Mononuclear cell (primary cell): ENCODE measurements around the gene AAR2. TPM values are rescaled to one million over a fixed set of nuclear protein-coding genes. Genes with fewer than 3 reads are reported as not detected.

ENCODE experiments used
- H3K27me3 ChIP-seq: 2 replicates; pipeline ENCODE4 v1.6.0; 2011; ENCODE audit warnings: low read length, control low read depth; ENCODE audit not compliant: insufficient read depth
- H3K4me1 ChIP-seq: 2 replicates; pipeline ENCODE4 v1.5.1; 2011; ENCODE audit warnings: mild to moderate bottlenecking, low read length, control low read depth; ENCODE audit not compliant: insufficient read depth
- H3K4me3 ChIP-seq: 2 replicates; pipeline ENCODE4 v1.5.1; 2011; ENCODE audit warnings: mild to moderate bottlenecking, low read length, moderate library complexity
- H3K9me3 ChIP-seq: 2 replicates; pipeline ENCODE4 v1.5.1; 2011; ENCODE audit warnings: low read depth, mild to moderate bottlenecking, control low read depth, low read length
- total RNA-seq: library from RNA; depleted of rRNA; stranded (reverse); fragments of >200 nt; gene quantifications from one replicate; pipeline ENCODE4 v1.2.3, GENCODE V29; 2012

AAR2 gene
- total RNA-seq, 1 donor = 34.2 TPM

DNA sequence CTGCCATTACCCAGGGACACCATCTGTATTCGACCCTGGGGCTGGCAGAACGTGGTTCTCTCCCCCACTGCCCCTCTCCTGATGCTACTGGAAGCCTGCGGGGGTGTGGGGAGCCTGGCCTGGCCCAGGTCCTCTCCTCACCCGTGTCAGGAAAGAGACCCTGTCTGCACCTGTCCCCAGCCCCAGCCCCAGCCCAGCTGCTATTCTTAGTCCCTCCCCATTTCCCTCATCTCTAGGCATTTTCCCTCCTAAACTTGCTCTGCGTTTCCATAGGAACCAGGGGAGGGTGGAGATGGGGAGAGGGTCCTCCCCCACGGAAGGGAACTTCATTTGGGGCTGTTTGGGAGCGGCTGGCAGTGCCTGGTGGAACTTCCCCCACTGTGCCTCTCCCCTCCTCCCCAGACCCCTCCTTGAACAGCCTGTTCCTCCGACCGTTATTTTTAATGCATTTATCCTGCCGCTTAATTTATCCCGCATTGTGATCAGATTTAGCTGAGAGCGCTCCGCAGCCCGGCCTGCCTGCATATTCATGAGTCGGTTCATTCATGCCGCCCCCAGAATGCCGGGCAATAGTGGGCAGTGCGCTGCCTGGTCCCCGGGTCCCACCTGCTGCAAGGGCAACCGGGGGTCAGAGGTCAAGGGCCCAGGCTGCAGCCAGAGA lies 38.0 kb downstream of the AAR2 start:
- H3K27me3 ChIP-seq = no peaks in the 10 kb centered on the region
- no peaks in the 10 kb centered on the region for H3K4me1 ChIP-seq
- no peaks in the 10 kb centered on the region for H3K9me3 ChIP-seq
- no peak overlapping the region for H3K4me3 ChIP-seq

DNA sequence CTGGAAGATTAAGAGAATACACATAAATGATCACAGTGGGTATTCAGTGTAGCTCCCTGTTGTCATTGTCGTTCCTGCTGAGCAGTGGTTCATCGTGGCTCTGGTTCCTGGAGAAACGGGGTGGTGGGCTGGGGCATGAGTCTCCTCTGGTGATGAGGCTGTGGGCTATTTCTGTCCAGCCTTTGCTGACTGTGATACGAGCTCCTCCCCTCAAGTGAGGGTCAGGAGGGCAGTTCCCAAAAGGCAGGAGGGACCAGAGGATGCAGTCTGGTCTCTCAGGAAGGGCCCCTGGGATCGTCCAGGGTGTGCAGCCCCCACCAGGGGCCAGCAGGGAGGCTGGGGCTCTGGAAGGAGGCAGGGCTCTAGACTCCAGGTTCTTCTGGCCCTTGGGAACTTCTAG lies 38.7 kb downstream of the AAR2 start:
- Histone ChIP-seq H3K4me3 (no peak overlapping the region), H3K27me3 (no peaks in the 10 kb centered on the region), H3K4me1 (no peaks in the 10 kb centered on the region), H3K9me3 (no peaks in the 10 kb centered on the region)

- Histone ChIP-seq H3K4me3 (no peak overlapping the region), H3K9me3 (no peaks in the 10 kb centered on the region), H3K4me1 (no peaks in the 10 kb centered on the region), H3K27me3 (no peaks in the 10 kb centered on the region)
Measured at GRCh38 chr20:36275441-36276189, 39.3 kb downstream of the AAR2 start.

GRCh38 chr20:36277546-36277945 lies 41.3 kb downstream of the AAR2 start:
- no peaks in the 10 kb centered on the region for H3K4me1 ChIP-seq
- H3K4me3 ChIP-seq = no peak overlapping the region
- H3K27me3 ChIP-seq = no peaks in the 10 kb centered on the region
- H3K9me3 ChIP-seq = no peaks in the 10 kb centered on the region

DNA sequence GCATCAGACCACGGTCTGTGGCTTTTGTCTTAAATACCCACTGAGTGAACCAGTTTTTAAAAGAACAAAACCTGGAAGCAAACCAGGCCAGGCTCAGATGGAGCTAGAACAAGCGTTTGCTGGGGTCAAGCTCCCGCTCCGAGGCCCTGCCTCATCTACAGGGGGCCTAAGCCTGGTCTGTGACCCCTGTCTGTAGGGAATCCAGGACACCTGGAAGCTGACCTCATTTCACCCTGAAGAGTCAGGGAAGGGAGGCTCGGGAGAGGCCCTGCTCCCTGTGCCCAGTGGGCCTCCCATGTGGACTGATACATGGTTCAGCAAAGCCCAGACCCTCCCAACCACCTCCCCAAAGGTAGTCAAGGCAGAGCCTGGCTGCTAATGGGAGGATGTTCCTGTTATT lies 43.1 kb downstream of the AAR2 start:
- Histone ChIP-seq H3K4me3 (no peak overlapping the region), H3K9me3 (no peaks in the 10 kb centered on the region), H3K27me3 (no peaks in the 10 kb centered on the region), H3K4me1 (no peaks in the 10 kb centered on the region)

DNA sequence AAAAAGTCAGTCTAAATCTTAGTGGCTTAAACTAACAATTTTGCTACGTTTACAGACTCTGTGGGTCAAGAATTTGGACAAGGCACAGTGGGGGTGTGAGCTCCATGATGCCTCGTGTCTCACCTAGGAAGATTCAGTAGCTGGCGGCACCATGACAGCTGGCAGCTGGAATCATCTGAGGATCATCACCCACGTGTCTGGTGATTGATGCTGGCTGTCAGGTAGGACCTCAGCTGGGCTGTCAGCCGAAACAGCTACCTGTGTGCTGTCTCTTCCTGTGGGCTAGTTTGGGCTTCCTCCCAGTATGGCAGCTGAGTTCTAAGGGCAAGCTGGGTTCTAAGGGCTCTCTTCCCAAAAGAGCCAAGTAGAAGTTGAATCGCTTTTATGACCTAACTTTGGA lies 43.5 kb downstream of the AAR2 start:
- Histone ChIP-seq H3K27me3 (no peaks in the 10 kb centered on the region), H3K4me3 (no peak overlapping the region), H3K4me1 (no peaks in the 10 kb centered on the region), H3K9me3 (no peaks in the 10 kb centered on the region)

DNA sequence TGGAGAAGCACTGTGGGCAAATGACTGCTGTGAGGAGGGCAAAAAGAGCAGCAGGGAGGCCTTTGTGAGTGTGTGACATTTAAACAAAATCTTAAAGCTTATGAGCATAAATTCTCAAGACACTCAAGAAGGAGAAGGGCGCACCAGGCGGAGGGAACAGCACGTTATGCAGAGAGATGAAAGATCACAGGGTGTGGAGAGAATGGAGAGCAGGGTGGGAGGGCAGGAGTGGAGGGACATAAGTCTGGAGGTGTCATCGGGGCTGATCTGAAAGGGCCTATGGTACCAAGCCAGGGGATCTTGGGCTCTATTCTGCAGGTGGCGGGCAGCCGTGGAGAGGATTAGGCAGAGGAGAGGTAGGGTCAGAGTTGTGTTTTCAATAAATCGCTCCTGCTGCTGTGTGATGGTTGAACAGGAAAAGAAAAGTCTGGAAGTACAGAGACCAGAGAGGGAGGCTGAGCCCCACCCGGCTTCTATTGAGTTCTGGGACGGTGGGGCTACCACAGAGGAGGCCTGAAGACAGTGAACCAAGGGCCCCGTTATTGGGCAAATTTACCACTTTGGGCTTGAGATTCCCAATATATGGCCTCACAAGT lies 45.6 kb downstream of the AAR2 start:
- Histone ChIP-seq H3K4me1 (no peaks in the 10 kb centered on the region), H3K27me3 (no peaks in the 10 kb centered on the region), H3K4me3 (no peak overlapping the region), H3K9me3 (no peaks in the 10 kb centered on the region)

DNA sequence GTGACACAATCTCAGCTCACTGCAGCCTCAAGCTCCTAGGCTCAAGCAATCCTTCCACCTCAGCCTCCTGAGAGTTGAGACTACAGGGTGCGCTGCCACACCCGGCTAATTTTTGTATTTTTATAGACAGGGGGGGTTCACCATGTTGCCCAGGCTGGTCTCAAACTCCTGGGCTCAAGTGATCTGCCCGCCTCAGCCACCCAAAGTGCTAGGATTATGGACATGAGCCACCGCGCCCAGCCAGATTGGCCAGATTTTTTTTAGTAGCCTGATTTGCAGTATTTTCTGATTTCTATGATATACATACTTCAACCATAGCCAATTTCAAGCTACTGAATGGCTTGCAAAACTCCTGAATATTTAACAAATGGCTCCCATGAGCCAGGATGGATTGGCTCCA lies 48.5 kb downstream of the AAR2 start:
- H3K4me1 ChIP-seq = no peaks in the 10 kb centered on the region
- no peaks in the 10 kb centered on the region for H3K9me3 ChIP-seq
- no peak overlapping the region for H3K4me3 ChIP-seq
- H3K27me3 ChIP-seq = peaks cover 12% of the 10 kb centered on the region

DNA sequence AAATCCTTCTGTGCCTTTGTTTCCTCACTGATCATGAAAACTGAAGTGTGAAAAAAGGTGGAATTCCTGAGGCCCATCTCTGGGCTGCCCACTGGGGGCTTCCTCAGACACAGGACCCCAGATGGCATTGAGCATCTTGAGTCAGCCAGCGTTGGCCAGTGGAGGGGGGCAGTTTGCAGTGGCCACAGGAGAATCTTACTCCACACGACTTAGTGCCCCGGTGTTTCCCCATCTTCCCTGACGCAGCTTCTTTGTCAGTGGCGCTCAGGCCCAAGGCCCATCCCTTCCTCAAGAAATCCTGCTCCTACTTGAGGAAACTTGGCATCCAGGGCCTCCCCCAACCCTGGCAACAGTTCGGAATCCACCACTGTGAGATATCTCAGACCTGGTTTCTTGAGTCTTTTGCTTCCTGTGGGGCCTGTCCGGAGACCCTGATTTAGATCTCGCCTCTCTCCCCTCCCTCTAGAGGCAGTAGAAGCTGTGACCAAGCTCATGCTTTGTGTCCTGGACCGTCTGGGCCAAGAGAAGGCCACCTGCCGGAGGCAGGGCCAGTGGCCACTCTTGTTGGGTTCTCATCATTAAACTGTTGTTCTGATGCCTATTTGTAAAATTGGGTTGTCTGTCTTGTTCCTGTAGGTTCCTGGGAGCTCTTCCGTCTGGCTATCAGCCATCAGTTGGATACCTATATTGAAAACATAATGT lies 49.6 kb downstream of the AAR2 start:
- Histone ChIP-seq H3K9me3 (no peaks in the 10 kb centered on the region), H3K4me3 (no peak overlapping the region), H3K4me1 (no peaks in the 10 kb centered on the region)

DNA sequence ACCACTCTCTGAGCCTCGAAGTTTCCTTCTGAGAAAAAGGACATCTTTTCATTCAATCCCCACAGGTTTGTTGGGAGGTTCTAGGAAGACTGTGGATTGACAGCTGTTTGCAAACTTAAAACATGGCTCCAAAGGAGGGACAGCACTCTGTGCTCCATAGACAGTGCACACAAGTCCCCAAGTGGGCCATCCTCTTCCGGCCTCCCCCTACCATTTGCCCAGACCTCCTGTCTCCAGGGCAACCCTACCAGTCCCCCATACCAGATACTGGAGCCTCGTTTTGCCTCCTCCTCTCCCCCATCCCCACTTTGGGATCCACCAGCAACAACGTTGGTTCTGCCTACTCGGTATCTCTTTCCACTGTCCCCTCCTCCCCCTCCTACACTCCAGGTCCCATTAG lies 61.4 kb downstream of the AAR2 start:
- H3K9me3 ChIP-seq = no peaks in the 10 kb centered on the region
- H3K4me1 ChIP-seq = no peaks in the 10 kb centered on the region
- peaks cover 3% of the 10 kb centered on the region for H3K27me3 ChIP-seq
- no peak overlapping the region for H3K4me3 ChIP-seq

More for the DNA sequence above, 49.6 kb downstream of the AAR2 start:
- peaks cover 12% of the 10 kb centered on the region for H3K27me3 ChIP-seq

- no peak overlapping the region for H3K4me3 ChIP-seq
- peaks cover 7% of the 10 kb centered on the region for H3K27me3 ChIP-seq
- H3K9me3 ChIP-seq = no peaks in the 10 kb centered on the region
- no peaks in the 10 kb centered on the region for H3K4me1 ChIP-seq
Measured at GRCh38 chr20:36298061-36298460, 61.8 kb downstream of the AAR2 start.

GRCh38 chr20:36298795-36299339 lies 62.6 kb downstream of the AAR2 start:
- Histone ChIP-seq H3K27me3 (peaks cover 15% of the 10 kb centered on the region), H3K4me3 (no peak overlapping the region), H3K9me3 (no peaks in the 10 kb centered on the region), H3K4me1 (no peaks in the 10 kb centered on the region)

DNA sequence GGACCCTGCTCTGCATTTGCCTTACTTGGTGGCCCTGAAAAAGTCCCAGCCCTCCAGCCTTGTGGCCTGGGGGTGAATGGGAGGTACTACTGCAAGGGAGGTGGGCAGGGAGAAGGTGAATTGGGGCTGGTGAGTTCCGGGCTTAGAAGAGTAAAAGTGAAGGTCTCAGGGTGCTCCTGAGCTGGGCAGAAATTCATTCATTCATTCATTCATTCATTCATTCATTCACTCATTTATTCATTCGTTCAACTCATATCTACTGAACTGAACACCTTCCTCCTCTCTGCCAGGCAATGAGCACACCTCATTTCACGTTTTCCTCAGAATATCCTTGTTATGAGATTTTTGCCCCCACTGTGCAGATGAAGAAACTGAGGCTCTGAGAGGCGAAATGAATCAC lies 63.2 kb downstream of the AAR2 start:
- no peaks in the 10 kb centered on the region for H3K4me1 ChIP-seq
- H3K4me3 ChIP-seq = no peak overlapping the region
- H3K27me3 ChIP-seq = peaks cover 19% of the 10 kb centered on the region
- no peaks in the 10 kb centered on the region for H3K9me3 ChIP-seq

GRCh38 chr20:36301359-36302119 lies 65.3 kb downstream of the AAR2 start:
- Histone ChIP-seq H3K27me3 (peaks cover 32% of the 10 kb centered on the region), H3K4me1 (peaks cover 1% of the 10 kb centered on the region), H3K4me3 (no peak overlapping the region), H3K9me3 (no peaks in the 10 kb centered on the region)
